Measurements from ENCODE around the gene FEV.

Gene FEV

DNA sequence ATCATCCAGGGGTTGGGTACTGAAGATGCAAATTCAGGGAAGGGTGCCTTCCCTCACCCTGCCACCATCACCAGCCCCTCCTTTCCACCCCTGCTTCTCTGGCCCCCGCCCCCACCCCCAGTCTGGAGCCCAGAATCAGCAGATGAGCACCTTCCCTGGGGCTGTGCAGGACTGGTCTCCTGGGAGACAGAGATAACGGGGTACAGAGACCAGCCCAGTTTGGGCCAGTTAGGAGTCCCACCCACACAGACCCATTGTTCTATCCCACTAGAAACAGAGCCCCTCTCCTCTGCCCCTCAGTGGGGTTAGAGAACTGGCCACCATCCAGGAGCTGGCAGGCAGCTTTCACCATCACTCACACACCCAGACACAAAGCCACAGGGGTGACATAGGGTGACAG, 12.7 kb upstream of the FEV start:
- H3K9me2 ChIP-seq (replicated peaks; ENCODE audit: insufficient read depth, low read length) = no peaks in the 10 kb centered on the region
- H3K27ac ChIP-seq (ENCODE audit: low read depth, low read length) = no peak overlapping the region
- no peak overlapping the region for H2AFZ ChIP-seq (ENCODE audit: low read depth, low read length, severe bottlenecking)
- H4K20me1 ChIP-seq (ENCODE audit: low read depth, low read length) = no peaks in the 10 kb centered on the region
- H3K9me3 ChIP-seq (ENCODE audit: insufficient read depth, low read length) = no peaks in the 10 kb centered on the region
- H3K9ac ChIP-seq (ENCODE audit: low read length) = no peak overlapping the region
- H3K4me2 ChIP-seq (ENCODE audit: low read depth, low read length, poor library complexity, severe bottlenecking) = no peak overlapping the region
- no peaks in the 10 kb centered on the region for H3K27me3 ChIP-seq (ENCODE audit: low read length)
- no peak overlapping the region for H3K4me3 ChIP-seq (ENCODE audit: insufficient read depth, low read length, poor library complexity, severe bottlenecking)
- H3K36me3 ChIP-seq (ENCODE audit: low read length) = no peaks in the 10 kb centered on the region
- TF ChIP-seq EZH2phosphoT487 (conservative IDR thresholded peaks at IDR 0.05; ENCODE audit: low read length) = no peak
- TF ChIP-seq, protein P1, sequence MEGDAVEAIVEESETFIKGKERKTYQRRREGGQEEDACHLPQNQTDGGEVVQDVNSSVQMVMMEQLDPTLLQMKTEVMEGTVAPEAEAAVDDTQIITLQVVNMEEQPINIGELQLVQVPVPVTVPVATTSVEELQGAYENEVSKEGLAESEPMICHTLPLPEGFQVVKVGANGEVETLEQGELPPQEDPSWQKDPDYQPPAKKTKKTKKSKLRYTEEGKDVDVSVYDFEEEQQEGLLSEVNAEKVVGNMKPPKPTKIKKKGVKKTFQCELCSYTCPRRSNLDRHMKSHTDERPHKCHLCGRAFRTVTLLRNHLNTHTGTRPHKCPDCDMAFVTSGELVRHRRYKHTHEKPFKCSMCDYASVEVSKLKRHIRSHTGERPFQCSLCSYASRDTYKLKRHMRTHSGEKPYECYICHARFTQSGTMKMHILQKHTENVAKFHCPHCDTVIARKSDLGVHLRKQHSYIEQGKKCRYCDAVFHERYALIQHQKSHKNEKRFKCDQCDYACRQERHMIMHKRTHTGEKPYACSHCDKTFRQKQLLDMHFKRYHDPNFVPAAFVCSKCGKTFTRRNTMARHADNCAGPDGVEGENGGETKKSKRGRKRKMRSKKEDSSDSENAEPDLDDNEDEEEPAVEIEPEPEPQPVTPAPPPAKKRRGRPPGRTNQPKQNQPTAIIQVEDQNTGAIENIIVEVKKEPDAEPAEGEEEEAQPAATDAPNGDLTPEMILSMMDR (IDR thresholded peaks at IDR 0.05; ENCODE audit: insufficient read depth, low read length, poor library complexity, severe bottlenecking) = no peak
- H3K79me2 ChIP-seq (ENCODE audit: insufficient read depth, low read length) = no peaks in the 10 kb centered on the region
- H3F3A ChIP-seq (ENCODE audit: insufficient read depth) = no peaks in the 10 kb centered on the region

DNA sequence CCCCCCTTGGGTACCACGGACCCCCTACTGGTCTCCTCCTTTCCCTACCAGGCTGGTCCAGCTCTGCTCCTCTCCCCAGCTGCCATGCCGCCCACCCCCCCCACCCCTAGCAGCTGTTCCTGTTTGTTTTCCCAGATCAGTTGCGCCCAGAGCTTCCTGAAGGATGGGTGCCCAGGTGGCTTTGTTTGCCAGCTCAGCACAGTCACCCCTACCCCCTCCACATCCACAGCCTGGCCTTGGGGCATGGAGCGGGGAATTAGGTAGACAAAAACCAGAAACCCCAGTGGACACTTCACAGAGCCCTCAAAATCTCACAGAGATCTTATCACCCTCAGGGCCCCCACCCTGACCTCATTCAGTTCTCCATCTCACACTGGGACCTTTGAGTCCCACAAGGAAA, 12.0 kb upstream of the FEV start:
- no peaks in the 10 kb centered on the region for H3K9me2 ChIP-seq (replicated peaks; ENCODE audit: insufficient read depth, low read length)
- H3K79me2 ChIP-seq (ENCODE audit: insufficient read depth, low read length) = no peaks in the 10 kb centered on the region
- H4K20me1 ChIP-seq (ENCODE audit: low read depth, low read length) = no peaks in the 10 kb centered on the region
- no peak overlapping the region for H3K4me2 ChIP-seq (ENCODE audit: low read depth, low read length, poor library complexity, severe bottlenecking)
- H3K36me3 ChIP-seq (ENCODE audit: low read length) = no peaks in the 10 kb centered on the region
- no peaks in the 10 kb centered on the region for H3K27me3 ChIP-seq (ENCODE audit: low read length)
- no peak overlapping the region for H2AFZ ChIP-seq (ENCODE audit: low read depth, low read length, severe bottlenecking)
- H3K4me3 ChIP-seq (ENCODE audit: insufficient read depth, low read length, poor library complexity, severe bottlenecking) = no peak overlapping the region
- TF ChIP-seq, protein P1 (IDR thresholded peaks at IDR 0.05; ENCODE audit: insufficient read depth, low read length, poor library complexity, severe bottlenecking) = no peak
- TF ChIP-seq EZH2phosphoT487 (conservative IDR thresholded peaks at IDR 0.05; ENCODE audit: low read length) = no peak
- H3K27ac ChIP-seq (ENCODE audit: low read depth, low read length) = no peak overlapping the region
- no peak overlapping the region for H3K9ac ChIP-seq (ENCODE audit: low read length)
- H3F3A ChIP-seq (ENCODE audit: insufficient read depth) = no peaks in the 10 kb centered on the region
- no peaks in the 10 kb centered on the region for H3K9me3 ChIP-seq (ENCODE audit: insufficient read depth, low read length)

DNA sequence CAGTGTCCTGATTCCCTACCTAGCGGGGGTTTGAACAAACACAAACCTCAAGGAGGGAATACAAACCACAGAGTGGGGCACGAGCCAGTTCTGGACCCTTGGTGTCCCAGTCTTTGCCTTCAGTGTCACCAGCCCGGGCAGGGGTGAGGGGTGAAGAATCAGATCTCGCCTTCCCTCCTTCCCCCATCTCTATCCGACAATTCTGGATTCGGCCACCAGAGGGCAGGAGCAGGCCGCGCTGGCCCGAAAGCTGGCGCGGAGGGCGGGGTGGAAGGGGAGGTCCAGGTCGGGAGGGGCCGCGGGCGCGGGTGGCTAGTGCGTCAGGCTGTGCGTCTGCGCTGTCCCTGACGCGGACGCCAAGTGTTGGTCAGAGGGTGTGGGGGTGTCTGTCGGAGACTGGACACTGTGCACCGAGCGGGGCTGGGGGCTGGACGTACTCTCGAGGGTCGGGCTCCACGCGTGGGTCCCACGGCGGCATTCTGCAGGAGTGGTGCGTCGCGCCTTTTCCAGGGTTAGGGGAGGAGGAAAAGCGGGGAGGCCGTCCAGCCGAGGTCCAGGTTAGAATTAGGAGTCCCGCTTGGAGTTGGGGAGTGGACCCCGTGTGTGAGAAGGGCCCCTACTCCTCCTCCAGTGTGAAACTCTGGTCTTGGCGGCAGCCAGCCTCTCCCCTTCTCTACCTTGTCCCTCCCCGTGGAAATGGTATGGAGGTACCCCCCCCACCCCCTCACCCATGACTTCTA, 11.2 kb upstream of the FEV start:
- H3K36me3 ChIP-seq (ENCODE audit: low read length) = no peaks in the 10 kb centered on the region
- H3K27me3 ChIP-seq (ENCODE audit: low read length) = no peaks in the 10 kb centered on the region
- no peaks in the 10 kb centered on the region for H3K9me2 ChIP-seq (replicated peaks; ENCODE audit: insufficient read depth, low read length)
- H3K9me3 ChIP-seq (ENCODE audit: insufficient read depth, low read length) = no peaks in the 10 kb centered on the region
- H3K4me2 ChIP-seq (ENCODE audit: low read depth, low read length, poor library complexity, severe bottlenecking) = peak overlapping the region; percentile 33
- no peaks in the 10 kb centered on the region for H4K20me1 ChIP-seq (ENCODE audit: low read depth, low read length)
- H3F3A ChIP-seq (ENCODE audit: insufficient read depth) = no peaks in the 10 kb centered on the region
- H3K27ac ChIP-seq (ENCODE audit: low read depth, low read length) = no peak overlapping the region
- TF ChIP-seq, protein P1 (IDR thresholded peaks at IDR 0.05; ENCODE audit: insufficient read depth, low read length, poor library complexity, severe bottlenecking) = peak; percentile 83
- TF ChIP-seq EZH2phosphoT487 (conservative IDR thresholded peaks at IDR 0.05; ENCODE audit: low read length) = no peak
- H3K9ac ChIP-seq (ENCODE audit: low read length) = no peak overlapping the region
- H3K79me2 ChIP-seq (ENCODE audit: insufficient read depth, low read length) = no peaks in the 10 kb centered on the region
- no peak overlapping the region for H3K4me3 ChIP-seq (ENCODE audit: insufficient read depth, low read length, poor library complexity, severe bottlenecking)
- H2AFZ ChIP-seq (ENCODE audit: low read depth, low read length, severe bottlenecking) = no peak overlapping the region
